Endodermal cell (in vitro differentiated cells): Measurements from ENCODE around the gene DCTN3. TPM values are rescaled to one million over a fixed set of nuclear protein-coding genes. Genes with fewer than 3 reads are reported as not detected.

Experiments
- DNase-seq: peaks from one replicate; pipeline ENCODE4 v3.0.0-alpha.2; 2017
- H3K27ac ChIP-seq: 2 replicates; pipeline ENCODE4 v1.5.1; 2013; ENCODE audit warnings: mild to moderate bottlenecking, low read depth, low read length, moderate library complexity
- H3K27me3 ChIP-seq: 2 replicates; pipeline ENCODE4 v1.6.1; 2013; ENCODE audit warnings: mild to moderate bottlenecking, low read length, moderate library complexity; ENCODE audit not compliant: insufficient read depth, control insufficient read depth, poor library complexity, severe bottlenecking
- H3K36me3 ChIP-seq: 2 replicates; pipeline ENCODE4 v1.7.0; 2013; ENCODE audit warnings: mild to moderate bottlenecking, low read length, moderate library complexity; ENCODE audit not compliant: control insufficient read depth, insufficient read depth
- H3K4me1 ChIP-seq: one replicate; pipeline ENCODE4 v1.7.0; 2013; ENCODE audit warnings: low read length; ENCODE audit not compliant: control insufficient read depth, insufficient read depth
- H3K4me3 ChIP-seq: 2 replicates; pipeline ENCODE4 v1.5.1; 2013; ENCODE audit warnings: mild to moderate bottlenecking, low read length, moderate library complexity
- H3K9ac ChIP-seq: 2 replicates; pipeline ENCODE4 v1.6.1; 2013; ENCODE audit warnings: mild to moderate bottlenecking, low read length, moderate library complexity; ENCODE audit not compliant: poor library complexity, severe bottlenecking; ENCODE audit errors: extremely low read depth
- H3K9me3 ChIP-seq: 2 replicates; pipeline ENCODE4 v1.6.1; 2013; ENCODE audit warnings: mild to moderate bottlenecking, low read length, moderate library complexity; ENCODE audit not compliant: control insufficient read depth
- H3K27ac Mint-ChIP-seq: 2 replicates; pipeline ENCODE4 v1.8.0; 2020; ENCODE audit warnings: mixed read lengths
- H3K27me3 Mint-ChIP-seq: 2 replicates; pipeline ENCODE4 v1.8.0; 2021; ENCODE audit warnings: mild to moderate bottlenecking, mixed read lengths; ENCODE audit not compliant: insufficient read depth
- H3K36me3 Mint-ChIP-seq: 2 replicates; pipeline ENCODE4 v1.8.0; 2020; ENCODE audit warnings: low read depth, mixed read lengths
- H3K4me1 Mint-ChIP-seq: 2 replicates; pipeline ENCODE4 v1.8.0; 2020; ENCODE audit warnings: mixed read lengths
- H3K4me3 Mint-ChIP-seq: 2 replicates; pipeline ENCODE4 v1.8.0; 2020; ENCODE audit warnings: mild to moderate bottlenecking, moderate library complexity, mixed read lengths
- H3K9me3 Mint-ChIP-seq: 2 replicates; pipeline ENCODE4 v1.8.0; 2020; ENCODE audit warnings: mild to moderate bottlenecking, mixed read lengths
- WGBS, 2 experiments: methylation state at CpG; one replicate each; pipeline versions ENCODE4 v1.1.5 to v1.1.7; 2013; ENCODE audit warnings: missing lambda C conversion rate in 2 of 2, mixed read lengths in 1 of 2; ENCODE audit not compliant: insufficient coverage in 1 of 2, insufficient read length in 1 of 2; 5-methylcytosine and 5-hydroxymethylcytosine counted together
- total RNA-seq, 2 donors: library from RNA; stranded (reverse); fragmentation: NEBNext Ultra II Directional in 1 of 2; extraction: Animal tissue kit (Norgen Biotek cat#: 25700) in 1 of 2; gene quantifications; 2 replicates in 1 of 2; 3 replicates in 1 of 2; pipeline ENCODE4 v1.2.1, GENCODE V29; 2021
- TF ChIP-seq, protein P1 (sequence below): fragments of 200-600 bp; sonication (generic); conservative IDR thresholded peaks from 2 replicates; pipeline ENCODE4 v1.5.0; 2021; ENCODE audit warnings: antibody characterized with exemption, mild to moderate bottlenecking

DCTN3 gene
- total RNA-seq, 2 donors from 2014 or later = 51.9 to 53.6 TPM

DNA sequence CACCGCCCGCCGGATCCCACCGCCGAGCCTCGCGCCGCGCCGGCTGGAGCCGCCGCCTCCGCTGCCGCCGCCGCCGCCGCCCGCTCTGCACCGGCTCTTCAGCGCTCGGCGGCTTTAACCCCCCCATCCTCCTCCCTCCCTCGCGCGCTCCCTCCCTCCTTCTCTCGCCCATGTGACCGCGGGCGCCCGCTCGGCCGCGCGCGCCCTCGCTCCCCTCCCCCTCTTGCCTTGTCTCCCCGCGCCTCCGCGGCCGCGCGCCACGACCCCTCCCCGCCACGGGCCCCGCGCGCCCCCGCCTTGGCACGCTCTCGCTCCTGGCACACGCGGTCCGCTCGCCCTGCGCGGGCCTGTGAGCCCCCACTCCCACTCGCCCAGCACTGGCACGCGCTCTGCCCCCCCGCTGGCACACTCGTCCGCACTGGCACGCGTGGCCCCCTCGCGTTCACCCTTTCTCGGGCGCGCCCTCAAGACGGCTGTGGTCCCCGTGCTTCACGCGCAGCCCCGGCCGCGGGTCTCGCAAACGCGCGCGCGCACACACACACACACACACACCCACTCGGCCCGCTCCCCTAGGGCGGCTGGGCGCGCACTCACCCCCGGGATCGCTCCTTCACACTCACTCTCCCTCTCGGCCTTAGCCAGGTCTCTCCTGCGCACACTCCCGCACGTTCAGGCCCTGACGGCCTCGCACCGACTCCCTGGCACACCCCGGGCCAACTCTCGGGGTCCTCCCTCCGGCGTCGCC is 30.5 kb downstream of the DCTN3 start, which contains the start of gene CNTFR:
TSS of gene CNTFR (minus strand) at position 89 of the 745 bp plus-strand sequence. CDS start 20,743 bp downstream, outside the sequence.
- Histone ChIP-seq H3K4me3 (peak within 1 kb of the TSS; percentile 74), H3K27me3 (peaks cover 98% of the 10 kb centered on the region), H3K9me3 (no peaks in the 10 kb centered on the region), H3K36me3 (no peaks in the 10 kb centered on the region), H3K9ac (no peak within 1 kb of the TSS), H3K27ac (no peak within 1 kb of the TSS), H3K4me1 (peaks cover 7% of the 10 kb centered on the region)
- peak within 1 kb of the TSS; percentile 62 for H3K4me3 Mint-ChIP-seq
- 0% methylated on average over 1 to 104 of the region's 104 CpGs for WGBS, 2 experiments
- H3K27ac Mint-ChIP-seq = no peak within 1 kb of the TSS
- peaks cover 30% of the 10 kb centered on the region for H3K4me1 Mint-ChIP-seq
- peaks cover 94% of the 10 kb centered on the region for H3K27me3 Mint-ChIP-seq
- TF ChIP-seq, protein P1, sequence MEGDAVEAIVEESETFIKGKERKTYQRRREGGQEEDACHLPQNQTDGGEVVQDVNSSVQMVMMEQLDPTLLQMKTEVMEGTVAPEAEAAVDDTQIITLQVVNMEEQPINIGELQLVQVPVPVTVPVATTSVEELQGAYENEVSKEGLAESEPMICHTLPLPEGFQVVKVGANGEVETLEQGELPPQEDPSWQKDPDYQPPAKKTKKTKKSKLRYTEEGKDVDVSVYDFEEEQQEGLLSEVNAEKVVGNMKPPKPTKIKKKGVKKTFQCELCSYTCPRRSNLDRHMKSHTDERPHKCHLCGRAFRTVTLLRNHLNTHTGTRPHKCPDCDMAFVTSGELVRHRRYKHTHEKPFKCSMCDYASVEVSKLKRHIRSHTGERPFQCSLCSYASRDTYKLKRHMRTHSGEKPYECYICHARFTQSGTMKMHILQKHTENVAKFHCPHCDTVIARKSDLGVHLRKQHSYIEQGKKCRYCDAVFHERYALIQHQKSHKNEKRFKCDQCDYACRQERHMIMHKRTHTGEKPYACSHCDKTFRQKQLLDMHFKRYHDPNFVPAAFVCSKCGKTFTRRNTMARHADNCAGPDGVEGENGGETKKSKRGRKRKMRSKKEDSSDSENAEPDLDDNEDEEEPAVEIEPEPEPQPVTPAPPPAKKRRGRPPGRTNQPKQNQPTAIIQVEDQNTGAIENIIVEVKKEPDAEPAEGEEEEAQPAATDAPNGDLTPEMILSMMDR = no peak
- DNase-seq = no peak
- H3K9me3 Mint-ChIP-seq = no peaks in the 10 kb centered on the region
- no peaks in the 10 kb centered on the region for H3K36me3 Mint-ChIP-seq

DNA sequence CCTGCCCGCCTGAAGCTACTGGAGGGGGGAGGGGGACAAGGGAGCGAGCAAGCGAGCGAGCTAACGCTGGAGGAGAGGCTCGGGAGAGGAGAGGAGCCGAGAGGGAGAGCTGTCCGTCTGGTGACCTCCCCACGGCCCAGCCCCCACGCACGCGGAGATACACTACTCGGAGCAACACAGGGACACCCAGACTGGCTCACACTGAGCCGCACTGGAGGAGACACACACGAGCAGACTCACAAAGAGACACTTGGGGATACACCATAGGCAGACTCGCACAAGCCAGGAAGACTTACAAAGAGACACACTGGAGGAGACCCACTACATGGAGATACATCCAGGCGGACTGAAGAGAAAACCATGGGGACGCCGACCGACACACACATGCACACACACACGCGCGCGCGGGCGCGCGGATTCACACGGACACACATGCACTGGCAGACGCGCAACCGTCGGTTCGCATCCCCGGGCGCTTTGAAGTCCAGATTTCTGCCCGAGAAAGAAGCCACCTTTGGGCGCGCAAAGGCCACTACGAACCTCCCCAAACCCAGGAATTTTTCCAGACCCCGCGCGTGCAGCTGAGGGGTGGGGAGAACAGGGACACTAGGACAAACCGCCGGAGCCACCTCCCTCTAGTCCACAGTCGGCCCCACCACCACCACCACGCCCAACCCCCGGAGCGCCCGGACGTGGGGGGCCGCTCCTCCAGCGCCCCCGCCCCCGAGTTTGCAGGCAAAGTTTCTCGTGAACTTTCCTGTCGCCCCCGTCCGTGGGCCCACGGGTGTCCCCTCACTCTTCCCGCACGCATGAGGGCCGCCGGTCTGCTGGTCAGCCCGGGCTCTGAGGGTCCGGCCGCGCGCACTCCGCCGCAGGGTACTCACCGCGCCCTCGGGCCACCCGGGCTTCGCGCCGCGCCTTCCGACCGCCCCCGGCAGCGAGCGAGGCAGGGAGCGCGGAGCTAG is 31.3 kb downstream of the DCTN3 start:
- Histone ChIP-seq H3K4me1 (peaks cover 7% of the 10 kb centered on the region), H3K9me3 (no peaks in the 10 kb centered on the region), H3K27ac (no peak overlapping the region), H3K9ac (no peak overlapping the region), H3K4me3 (peak overlapping the region; percentile 74), H3K27me3 (peaks cover 98% of the 10 kb centered on the region), H3K36me3 (no peaks in the 10 kb centered on the region)
- peak overlapping the region; percentile 62 for H3K4me3 Mint-ChIP-seq
- TF ChIP-seq, protein P1 = no peak
- 2 to 3% methylated on average over 26 to 86 of the region's 86 CpGs for WGBS, 2 experiments
- H3K4me1 Mint-ChIP-seq = peaks cover 30% of the 10 kb centered on the region
- no peaks in the 10 kb centered on the region for H3K9me3 Mint-ChIP-seq
- DNase-seq = no peak
- H3K36me3 Mint-ChIP-seq = no peaks in the 10 kb centered on the region
- peaks cover 97% of the 10 kb centered on the region for H3K27me3 Mint-ChIP-seq
- H3K27ac Mint-ChIP-seq = no peak overlapping the region

DNA sequence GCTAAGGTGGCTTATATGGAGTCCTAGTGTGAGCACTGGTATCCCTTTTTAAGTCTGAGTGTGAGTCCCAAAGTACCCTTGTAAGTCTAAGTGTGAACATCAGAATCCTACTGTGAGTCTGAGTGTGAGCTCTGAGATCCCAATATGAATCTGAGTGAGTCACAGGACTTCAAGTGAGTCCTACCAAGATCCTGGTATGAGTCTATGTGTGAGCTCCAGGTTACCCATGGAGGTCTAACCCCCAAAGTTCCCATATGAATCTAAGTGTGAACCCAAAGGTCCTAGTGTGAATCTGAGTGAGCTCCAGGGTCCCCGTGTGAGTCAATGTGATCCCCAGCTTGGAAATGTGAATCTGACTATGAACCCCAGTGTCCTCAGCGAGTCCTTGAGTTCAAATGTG is 33.0 kb downstream of the DCTN3 start:
- Mint-ChIP-seq H3K27me3 (peaks cover 97% of the 10 kb centered on the region), H3K4me1 (peaks cover 30% of the 10 kb centered on the region), H3K36me3 (no peaks in the 10 kb centered on the region), H3K9me3 (no peaks in the 10 kb centered on the region), H3K27ac (no peak overlapping the region), H3K4me3 (no peak overlapping the region)
- no peak overlapping the region for H3K9ac ChIP-seq
- no peak overlapping the region for H3K27ac ChIP-seq
- TF ChIP-seq, protein P1 = no peak
- WGBS, 2 experiments = 89 to 92% methylated on average over 2 of the region's 2 CpGs
- H3K9me3 ChIP-seq = no peaks in the 10 kb centered on the region
- peaks cover 7% of the 10 kb centered on the region for H3K4me1 ChIP-seq
- no peaks in the 10 kb centered on the region for H3K36me3 ChIP-seq
- H3K4me3 ChIP-seq = no peak overlapping the region
- H3K27me3 ChIP-seq = peaks cover 87% of the 10 kb centered on the region
- DNase-seq = no peak
